ENCODE measurements around the gene FBXW12.

FBXW12 gene

DNA sequence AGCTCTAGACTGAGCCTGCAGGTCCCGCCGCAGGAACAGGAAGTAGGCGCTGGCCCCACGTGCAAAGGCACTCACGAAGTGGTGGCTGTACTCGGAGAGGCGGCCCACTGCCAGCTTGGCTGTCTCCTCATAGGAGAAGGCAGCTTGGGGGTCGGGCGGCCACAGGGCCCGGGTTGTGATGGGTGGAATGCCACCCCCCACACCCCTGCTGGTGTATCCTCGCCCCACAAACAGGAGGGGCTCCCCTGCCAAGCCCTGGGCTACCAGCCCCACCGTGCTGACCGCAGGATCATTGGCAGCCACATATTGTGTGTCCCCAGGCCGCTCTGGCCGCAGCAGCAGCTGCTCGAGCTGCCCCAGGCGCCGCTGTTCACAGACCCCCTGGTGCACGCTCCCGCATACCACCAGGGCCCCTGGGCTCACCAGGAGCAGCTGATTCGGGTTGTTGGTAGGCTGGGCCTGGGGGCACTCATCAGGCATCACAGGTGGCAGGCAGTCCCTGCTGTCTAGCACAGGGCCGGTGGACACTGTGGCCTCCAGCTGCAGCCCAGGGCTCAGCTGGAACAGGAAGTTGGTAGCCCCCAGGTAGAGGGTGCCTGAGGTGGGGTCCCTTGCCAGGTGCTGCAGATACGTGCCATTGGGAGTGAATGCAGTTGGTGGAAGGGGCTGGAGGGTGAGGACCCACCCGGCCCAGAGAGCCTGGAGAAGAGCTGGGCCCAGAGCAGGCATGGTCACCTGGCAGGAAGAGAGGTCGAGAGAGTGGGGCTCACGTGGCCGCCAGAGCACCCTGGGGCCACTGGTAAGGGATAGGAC, 52.1 kb downstream of the FBXW12 start:
- no peak for DNase-seq

DNA sequence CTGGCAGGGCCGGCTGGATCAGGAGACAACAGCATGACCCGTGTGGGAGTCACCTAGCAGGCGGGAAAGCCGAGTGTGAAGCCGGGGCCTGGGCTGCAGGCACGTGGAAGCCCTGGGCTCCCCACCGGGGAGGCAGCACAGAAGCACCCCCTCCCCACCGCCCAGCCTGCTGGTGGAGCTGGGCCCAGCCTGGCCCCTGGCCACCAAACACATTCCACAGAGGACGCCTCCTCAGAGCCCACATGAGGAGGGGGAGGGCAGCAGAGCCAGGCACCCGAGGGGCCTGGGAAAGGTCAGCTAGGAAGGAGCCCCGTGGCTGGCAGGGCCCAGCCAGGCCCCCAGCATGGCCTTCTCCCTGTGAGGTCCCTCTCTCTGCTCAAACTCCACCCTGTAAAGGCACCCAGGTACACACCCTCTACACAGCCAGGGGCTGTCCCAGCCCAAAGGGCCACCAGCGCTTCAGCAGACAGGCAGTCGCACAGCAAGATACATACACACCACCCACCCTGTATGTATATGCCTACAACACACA, 53.3 kb downstream of the FBXW12 start:
- no peak for DNase-seq

DNA sequence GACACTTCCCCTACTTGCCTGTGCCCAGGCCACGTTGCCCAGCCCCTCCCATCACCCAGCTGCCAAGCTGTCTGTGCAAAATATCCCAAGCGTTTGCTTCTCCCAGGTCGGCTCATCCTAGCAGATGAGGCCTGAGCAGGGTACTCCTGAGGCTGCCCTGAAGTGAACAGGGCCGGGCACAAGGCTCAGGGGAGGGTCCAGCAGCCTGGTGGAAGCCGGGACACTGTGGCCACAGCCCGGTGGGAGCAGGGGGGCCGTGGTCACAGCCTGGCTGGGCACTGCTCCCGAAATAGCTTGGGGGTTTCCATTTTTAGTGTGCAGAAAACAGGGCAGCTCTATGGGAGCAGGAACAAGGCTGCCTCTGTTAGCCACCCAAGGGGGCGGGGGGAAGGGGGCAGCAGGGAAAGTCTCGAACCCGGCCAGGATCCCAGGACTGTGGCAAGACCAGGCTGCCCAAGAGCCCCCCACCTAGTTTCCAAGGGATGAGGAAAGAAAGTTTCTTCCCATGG, 54.4 kb downstream of the FBXW12 start:
- no peak for DNase-seq

DNA sequence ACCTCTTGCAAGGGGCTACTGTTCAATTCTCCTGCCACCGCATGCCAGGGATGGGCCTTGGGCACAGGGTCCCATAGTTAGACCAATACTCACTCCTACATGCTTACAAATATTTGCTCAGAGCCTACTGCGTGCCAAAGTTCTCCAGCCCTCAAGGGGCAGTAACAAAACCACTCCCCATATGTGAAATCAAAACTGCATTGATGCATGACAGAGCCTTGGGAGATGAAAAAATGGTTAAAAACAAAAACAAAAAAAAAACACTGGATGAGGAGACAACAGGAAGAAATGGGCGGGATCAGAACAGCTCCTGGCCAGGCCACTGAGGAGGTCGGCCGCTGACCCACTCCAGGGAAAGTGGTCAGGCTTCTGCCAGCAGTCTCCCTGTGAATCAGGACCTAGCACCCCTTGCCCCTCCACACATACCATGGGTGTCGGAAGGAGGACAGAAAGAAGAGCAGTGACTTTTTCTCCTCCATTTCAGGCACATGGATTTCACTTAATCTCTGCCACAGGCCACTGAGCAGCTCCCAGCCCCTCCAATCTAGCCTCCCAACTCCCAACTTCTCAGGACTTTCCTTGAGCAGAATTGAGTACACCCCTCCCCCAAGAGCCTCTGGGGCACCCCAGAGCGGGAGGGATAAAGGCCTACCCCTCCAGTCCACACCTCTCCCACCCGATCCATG, 55.1 kb downstream of the FBXW12 start:
- DNase-seq = no peak

DNA sequence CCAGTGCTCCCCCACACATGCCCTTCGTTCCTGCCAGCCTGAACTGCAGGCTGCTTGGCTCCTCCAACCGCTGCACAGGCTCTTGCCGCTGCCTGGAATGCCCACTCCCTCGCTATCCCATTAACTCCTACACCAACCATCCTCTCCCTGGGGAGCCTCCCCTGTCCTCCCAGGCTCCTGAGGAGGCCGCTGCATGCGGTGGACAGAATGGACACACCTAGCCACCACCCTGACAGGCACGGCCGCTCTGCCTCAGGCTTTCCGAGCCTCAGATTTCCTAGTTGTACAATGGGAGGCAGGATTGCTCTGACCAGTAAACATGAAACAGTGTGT, 55.6 kb downstream of the FBXW12 start:
- no peak for DNase-seq

DNA sequence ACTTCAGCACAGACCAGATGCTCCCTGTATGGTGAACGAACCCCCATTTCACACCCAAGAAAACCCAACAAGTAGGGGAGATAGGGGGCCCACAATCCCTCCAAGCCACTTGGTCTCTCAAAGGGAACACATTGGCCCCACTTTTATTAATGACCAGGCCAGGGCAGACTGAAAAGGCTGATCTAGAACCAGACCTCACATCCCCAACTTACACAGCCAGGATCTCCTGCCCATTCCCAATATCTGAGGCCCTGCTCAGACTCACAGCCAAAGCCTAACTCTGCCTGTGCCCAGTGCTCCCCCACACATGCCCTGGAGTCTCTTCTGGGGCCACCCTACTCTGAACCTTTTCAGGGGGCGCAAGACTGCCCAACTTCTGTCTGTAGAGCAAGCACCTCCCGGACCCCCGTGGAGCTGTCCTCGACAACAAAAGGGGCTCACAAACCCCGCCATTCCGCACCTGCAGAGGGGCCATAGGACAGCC, 56.1 kb downstream of the FBXW12 start:
- no peak for DNase-seq

DNA sequence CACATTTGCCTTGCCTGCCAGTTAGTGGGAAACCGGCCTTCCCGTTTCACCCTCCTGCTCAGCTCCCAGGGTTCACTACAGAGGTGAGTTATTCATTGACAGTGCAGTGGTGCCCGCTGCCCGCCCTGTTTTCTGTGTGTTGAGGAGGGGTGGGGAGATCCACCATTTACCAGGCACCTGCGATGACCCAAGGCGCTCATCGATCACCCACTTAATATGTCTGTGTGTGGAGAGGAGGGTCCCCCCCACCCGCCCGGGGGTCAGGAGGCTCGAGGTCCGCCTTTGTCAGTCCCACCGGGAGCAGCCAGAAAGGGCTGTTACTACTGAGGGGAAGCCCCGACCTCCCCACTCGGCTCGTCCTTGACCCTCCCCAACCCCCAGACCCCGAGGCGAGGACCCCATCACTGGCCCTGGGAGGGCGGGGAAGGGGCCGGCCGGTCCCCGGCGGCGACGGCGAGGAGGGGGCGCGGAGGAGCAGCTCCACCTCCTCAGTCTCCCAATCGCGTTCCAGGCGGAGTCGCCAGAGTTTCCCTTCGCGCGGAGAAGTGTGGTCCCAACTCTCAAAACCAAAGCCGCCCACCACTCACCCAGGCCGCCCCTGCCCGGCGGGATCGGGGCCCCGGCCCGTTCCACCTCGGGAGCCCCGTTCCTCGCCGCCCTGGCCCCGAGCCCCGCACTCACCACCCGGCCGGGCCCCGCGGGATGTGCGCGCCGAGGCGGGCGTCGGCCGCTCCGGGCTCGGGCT, 56.7 kb downstream of the FBXW12 start:
- DNase-seq = no peak

DNA sequence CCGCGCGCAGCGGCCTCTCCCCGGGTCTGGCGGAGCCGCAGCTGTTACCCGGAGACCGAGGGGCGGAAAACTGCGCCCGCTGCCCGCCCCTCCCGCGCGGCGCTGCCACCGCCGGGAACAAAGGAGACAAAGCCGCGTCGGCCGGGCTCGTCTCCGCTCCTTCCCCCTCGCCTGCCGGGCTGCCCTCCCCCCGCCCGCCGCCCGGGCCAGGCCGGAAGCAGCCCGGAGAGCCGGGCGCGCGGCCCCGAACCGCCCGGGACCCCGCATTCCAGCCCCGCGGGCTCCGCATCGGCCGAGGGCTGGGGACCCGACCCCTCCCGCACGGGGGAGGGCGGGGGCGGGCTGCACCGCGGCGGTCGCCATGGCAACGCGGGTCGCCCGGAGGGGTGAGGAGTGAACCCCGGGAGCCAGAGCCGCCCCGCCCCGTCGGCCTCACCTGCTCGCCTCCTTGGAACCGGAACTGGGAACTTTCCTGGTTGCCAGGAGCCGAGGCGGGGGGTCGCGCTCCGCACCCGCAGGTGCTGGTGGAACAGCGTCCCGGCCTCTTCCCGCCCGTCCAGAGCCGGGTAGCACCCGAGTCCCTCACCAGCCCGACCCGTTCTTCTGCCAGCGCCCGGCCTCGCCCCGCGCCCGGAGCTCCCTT, 57.4 kb downstream of the FBXW12 start:
- DNase-seq = peak in 3 of 4 experiments; percentile 18 to 63 (median 23)

DNA sequence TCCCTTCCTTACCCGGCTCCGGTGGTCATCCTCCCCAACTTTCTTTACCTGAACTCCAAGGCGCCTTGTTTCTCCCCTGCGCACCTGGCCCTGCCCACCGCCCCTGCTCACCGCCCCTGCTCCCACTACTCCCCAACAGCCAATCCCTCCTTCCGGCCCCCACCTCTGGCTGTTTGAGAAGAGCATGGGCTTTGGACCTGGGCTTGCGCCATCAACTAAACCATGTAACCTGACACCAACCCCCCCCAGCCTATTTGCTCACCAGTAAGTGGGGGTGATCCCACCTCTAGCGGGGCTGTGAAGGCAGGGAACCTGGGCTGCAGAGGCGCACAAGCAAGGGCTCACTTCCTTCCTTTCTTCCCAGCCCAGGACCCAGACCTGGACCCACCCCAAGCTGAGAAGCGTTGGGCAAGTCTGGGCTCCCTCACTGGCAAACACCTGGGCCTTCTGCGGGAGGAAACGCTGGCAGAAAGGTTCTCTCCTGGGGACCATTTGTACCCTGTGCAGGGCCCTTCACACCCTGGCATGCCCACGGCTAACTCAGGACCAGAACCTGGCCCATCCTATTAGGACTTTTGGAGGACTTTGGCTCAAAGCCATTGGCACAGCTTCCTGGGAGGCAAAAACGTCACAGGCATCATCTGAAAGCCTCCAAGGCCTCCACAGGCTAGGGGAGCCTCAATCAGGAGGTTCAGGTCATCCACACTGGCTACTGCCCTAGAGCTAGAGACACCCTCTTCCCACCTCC, 58.1 kb downstream of the FBXW12 start, which contains the start of gene PLXNB1:
Gene PLXNB1 (minus strand): TSS at position 127 of the 748 bp plus-strand sequence. CDS start 5,475 bp downstream, outside the sequence.
- DNase-seq = no peak

DNA sequence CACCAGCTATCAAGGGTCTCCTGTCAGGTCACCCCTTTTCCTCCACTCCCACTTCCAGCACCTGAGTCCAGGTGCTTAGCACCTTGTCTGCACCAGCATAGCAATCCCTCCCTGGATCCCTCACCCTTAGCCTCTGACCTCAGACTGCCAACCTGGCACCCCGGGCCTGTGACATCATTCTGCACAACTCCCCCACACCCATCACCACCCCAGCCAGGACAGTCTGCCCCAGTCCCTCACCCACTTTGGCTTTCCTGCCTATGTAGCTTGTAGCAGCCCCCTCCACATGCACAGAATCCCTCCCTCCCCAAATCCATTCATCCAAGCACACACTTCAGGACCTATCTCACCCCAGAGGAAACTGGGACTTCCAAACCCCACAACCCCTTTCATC, 58.7 kb downstream of the FBXW12 start:
- no peak for DNase-seq

DNA sequence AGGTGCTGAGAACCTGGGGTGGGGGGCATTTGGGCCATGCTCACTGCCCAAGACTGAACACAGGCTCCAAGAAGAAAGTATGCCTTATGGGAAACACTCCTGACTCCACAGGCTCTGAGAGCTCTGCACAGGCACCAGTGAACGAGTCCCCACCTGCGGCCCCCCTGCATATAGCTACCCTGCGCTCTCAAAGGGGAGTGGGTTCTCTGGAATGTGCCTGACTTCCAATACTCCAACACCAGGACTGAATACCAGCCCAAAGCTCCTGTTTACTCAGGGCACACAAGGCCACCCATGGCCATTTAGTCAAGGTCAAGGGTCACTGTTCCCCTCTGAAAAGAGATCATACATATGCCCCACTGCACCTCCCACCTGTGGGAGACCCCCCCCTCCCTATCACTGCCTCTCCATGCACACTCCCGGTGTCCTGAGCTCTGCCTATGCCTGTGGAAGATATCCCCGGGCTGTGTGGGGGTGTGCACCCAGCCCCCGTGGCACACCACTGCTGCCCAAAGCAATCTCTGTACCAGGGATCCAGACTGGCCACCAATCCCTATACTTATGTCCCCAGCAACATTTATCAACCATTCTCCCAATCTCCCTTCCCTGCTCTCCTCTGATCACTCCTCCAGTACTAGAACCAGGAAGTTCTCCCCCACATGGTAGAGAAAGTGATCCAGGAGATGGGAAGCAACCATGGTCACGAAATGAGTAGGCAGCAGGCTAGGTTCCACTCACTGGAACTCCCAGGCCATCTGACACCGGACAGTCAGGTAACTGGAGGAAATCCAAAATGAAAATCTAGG, 59.4 kb downstream of the FBXW12 start:
- no peak for DNase-seq

DNA sequence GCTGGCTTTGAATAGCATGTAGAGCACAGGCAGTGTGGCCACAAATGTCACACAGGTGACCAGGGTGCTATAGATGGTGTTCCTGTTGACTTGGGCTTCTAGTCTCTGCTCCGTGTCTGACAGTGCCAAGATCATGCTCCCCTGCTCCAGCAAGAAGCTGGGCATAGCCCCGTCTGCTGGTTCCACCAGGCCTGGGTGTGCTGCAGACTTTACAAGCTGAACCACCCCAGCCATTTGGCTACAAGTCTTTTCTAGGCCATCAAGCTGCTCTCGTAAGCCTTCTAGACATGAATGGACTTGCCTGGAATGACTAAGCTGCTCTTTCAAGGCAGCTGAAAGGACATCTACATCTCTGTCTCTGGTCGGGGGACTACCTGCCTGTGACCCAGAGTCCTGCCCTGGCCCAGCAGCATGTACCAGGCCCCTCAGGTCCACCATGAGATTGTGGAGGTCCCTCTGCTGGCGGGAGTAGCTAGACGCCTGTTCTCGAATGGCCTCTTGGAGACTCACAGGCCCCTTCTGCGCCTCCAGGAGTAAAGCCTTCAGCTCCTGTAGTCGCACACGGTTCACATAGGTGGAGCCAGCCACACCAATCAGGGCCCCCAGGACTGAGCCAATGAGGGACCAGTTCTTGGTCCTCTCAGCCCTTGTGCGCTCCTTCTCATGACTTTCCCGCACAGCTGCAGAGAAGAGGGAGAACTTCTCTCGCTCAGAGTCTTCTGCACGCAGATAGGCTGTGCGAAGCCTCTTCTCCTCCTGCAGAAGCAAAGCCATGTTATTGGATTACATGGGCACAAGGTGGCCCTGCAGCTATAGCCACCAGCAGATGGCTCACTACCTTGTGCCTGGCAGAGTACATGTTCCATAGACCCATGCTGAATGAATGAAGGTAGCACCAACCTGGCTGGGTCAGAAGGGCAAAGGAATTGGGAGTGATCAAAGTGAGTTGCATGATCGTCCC, 60.7 kb downstream of the FBXW12 start:
- no peak for DNase-seq

DNA sequence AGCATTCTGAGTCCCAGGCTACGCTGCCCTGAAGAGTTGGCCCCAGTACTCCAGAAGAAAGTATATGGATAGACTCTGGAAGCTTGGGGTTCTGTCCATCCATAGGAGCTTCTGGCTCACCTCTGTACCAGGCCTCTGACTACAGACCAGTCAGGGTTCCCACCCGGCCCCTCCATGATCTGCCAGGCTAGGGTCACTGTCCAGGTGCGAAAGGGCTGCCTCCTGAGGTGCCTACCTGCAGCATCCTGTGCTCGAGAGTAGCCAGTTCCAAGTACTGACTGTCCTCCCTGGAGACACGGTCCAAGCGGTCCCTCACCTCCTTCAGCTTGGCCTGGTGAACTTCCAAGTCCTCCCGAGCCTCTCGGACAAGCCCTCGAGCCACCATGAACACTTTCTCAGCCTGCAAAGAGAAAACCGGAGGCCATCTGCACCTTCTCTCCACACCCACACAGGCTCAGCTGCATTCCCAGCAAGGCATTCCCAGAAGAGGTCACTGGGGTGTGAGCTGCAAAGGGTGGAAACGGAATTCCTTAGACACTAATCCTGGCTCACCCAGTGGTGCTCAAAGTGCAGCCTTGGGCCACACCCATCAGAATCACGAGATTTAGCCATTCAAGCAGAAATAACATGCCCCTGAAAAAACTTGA, 61.6 kb downstream of the FBXW12 start:
- no peak for DNase-seq

DNA sequence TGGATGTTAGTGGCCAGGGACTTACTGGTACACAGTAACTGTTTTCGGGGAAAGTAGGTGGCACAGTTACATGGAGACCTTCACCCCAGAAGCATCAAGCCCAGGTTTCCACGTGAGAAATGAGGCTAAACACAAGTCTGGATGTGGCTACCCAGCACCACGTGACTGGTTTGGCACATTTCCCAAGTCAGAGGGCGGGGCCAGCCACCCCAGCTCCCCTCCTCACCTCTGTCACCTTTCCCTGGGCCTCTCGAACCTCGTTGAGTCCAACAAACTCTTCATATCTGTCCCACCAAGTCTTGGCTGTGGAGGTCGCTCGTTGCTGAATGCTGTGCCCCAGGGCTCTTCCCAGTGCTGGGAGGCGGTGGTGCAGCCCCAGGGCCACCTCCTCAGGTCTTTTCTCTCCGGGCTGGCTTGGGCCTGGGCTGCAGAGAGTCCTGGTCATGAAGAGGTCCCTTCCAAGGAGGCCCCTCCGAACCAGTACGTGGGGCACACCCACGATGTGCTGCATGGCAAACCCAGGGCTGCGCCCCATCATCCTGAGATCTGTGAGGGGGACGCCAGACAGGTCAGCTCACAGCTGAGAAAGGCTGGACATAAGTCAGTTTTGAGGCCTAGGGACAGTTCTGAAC, 62.7 kb downstream of the FBXW12 start:
- DNase-seq = no peak

DNA sequence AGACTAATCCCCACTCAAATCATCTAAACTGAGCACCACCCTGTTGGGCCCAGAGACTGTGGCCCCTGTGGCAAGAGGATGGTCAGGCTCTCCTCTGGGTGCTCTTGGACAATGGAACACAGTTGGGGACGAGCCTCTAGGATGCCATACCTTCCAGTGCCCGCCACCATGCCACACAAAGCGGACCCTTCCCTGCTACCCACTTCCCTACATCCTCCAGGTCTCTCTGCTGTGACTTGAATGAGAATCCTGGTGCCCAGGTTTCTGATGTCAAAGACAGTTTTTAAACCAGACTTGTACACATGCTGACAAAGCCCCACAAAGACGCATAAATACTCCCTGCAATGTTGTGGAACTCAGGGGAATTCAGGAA, 63.2 kb downstream of the FBXW12 start:
- DNase-seq = no peak

DNA sequence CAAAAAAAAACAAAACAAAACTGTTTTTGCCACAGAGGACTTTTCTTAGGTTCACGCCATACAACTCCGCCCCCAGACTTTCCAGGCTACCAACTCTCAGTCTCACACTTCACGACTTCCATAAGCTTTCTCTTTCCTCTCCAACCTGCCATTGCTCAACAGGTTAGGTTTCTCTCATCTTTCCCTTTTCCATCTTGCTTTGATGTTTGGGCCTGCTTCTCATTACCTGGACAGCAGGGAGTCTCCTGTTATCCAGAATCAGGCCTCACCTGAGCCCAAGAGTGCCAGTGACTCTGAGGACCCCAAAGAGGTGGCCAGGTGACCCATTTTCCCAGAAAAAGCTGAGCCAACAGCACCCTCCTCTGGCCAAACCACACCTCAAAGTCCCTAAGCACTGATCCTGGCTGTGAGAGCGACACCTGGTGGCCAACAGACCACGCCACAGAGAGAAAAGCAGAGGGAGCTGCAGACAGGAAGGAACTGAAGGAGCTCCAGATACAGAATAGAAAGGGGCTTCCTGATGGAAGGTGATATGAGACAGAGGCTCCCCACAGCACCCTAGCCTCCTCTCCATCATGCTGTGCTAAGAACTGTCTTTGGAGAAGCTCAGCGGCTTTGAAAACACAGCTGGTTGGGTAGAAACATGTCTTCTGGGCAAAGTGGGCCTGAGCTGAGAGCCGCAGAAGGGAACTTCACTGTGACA, 63.9 kb downstream of the FBXW12 start:
- peak; percentile 47 to 79 (median 65) for DNase-seq

DNA sequence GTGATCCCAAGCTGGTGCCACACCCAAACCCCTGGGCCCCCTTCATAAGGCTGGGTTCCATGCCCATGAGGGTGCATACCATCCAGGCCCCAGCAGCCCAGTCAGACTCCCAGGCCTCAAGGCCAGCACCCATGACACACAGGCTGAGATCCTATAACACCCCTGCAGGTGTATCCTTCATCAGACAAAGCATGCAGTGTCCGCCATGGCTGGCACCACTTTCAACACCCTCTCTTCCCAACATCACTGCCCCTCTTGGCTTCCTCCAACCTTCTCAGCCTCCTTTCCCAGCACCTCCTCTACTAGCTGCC, 64.4 kb downstream of the FBXW12 start:
- DNase-seq = no peak

DNA sequence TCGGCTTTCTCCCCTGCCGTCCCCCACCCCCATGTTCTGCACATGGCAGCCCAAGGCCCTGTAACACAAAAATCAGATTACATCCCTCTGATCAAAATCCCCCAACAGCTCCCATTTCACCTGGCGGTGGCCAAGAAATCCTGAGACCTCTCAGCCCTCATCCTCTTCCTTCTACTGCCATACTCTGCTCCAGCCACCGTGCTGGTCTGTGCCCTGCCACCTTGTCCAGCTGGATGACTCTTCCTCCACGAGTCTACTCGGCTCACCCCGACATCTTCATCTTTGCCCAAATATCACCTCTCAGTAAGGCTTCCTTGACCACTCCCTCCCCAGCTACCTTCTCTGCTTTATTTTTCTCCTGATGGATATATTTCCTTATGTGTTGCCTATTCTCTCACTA, 64.8 kb downstream of the FBXW12 start:
- no peak for DNase-seq
